Caco-2 (cell line): Measurements from ENCODE around the gene FBXL7. TPM values are rescaled to one million over a fixed set of nuclear protein-coding genes. Genes with fewer than 3 reads are reported as not detected.

Experiments used
- BruUV-seq: library from RNA; stranded (reverse); fragments of 400-500 nt; replicated peaks from 2 replicates; lab custom pipeline; 2021; lab: Mats Ljungman, UMichigan
- CTCF ChIA-PET: fragments of 300-600 bp; sonication (Branson Sonifier 250); formaldehyde crosslinking; loops from one replicate; lab custom pipeline; 2022; ENCODE audit warnings: antibody characterized with exemption; lab: Charles Lee
- POLR2A ChIA-PET: fragments of 300-600 bp; sonication (Branson Sonifier 250); formaldehyde crosslinking; loops from one replicate; lab custom pipeline; 2022; ENCODE audit warnings: antibody characterized with exemption; lab: Charles Lee
- DNase-seq, 2 experiments: peaks; one replicate each; pipeline versions ENCODE4 v3.0.0 to v3.0.0-alpha.2; 2020 to 2022
- H3K27me3 ChIP-seq: replicated peaks from 2 replicates; pipeline ENCODE4 v1.6.0; 2011; ENCODE audit warnings: low read length; ENCODE audit not compliant: control insufficient read depth, insufficient read depth
- H3K36me3 ChIP-seq: 2 replicates; pipeline ENCODE4 v1.5.1; 2011; ENCODE audit warnings: low read length; ENCODE audit not compliant: control insufficient read depth, insufficient read depth
- H3K4me1 ChIP-seq: fragments of 250-450 bp; sonication (Bioruptor Pico); 2 replicates; pipeline ENCODE4 v1.5.1; 2020; ENCODE audit warnings: mild to moderate bottlenecking
- H3K4me3 ChIP-seq: 2 replicates; pipeline ENCODE4 v1.5.1; 2011; ENCODE audit warnings: low read depth, mild to moderate bottlenecking, control low read depth, low read length
- H3K9me3 ChIP-seq: fragments of 250-450 bp; sonication (Bioruptor Pico); 2 replicates; pipeline ENCODE4 v1.5.1; 2020; ENCODE audit warnings: mild to moderate bottlenecking, moderate library complexity
- H3K27ac Mint-ChIP-seq: one replicate; pipeline ENCODE4 v1.8.0; 2022; ENCODE audit warnings: mixed read lengths; ENCODE audit not compliant: unreplicated experiment
- H3K27me3 Mint-ChIP-seq: one replicate; pipeline ENCODE4 v1.8.0; 2022; ENCODE audit warnings: mixed read lengths; ENCODE audit not compliant: insufficient read depth, unreplicated experiment
- H3K36me3 Mint-ChIP-seq: one replicate; pipeline ENCODE4 v1.8.0; 2022; ENCODE audit warnings: mild to moderate bottlenecking, mixed read lengths; ENCODE audit not compliant: insufficient read depth, unreplicated experiment
- H3K4me1 Mint-ChIP-seq: one replicate; pipeline ENCODE4 v1.8.0; 2022; ENCODE audit warnings: low read depth, mixed read lengths; ENCODE audit not compliant: unreplicated experiment
- H3K4me3 Mint-ChIP-seq: one replicate; pipeline ENCODE4 v1.8.0; 2022; ENCODE audit warnings: mild to moderate bottlenecking, moderate library complexity, mixed read lengths; ENCODE audit not compliant: unreplicated experiment
- H3K9me3 Mint-ChIP-seq: one replicate; pipeline ENCODE4 v1.8.0; 2022; ENCODE audit warnings: mixed read lengths; ENCODE audit not compliant: unreplicated experiment
- intact Hi-C: fragments of 100-400 bp; cut with micrococcal nuclease; formaldehyde crosslinking; loops from one replicate; pipeline ENCODE4 v1.10.0; 2022; ENCODE audit not compliant: unreplicated experiment
- total RNA-seq: library from RNA; stranded (reverse); gene quantifications from 2 replicates; pipeline ENCODE4 v1.2.3, GENCODE V29; 2022
- TF ChIP-seq, protein P1 (sequence below), 2 experiments: fragments of 200-600 bp in 1 of 2; IDR thresholded peaks; 1 replicate in 1 of 2; 2 replicates in 1 of 2; pipeline versions ENCODE4 v1.5.1 to v1.8.0; 2011 to 2022; ENCODE audit warnings: antibody characterized with exemption in 1 of 2, control low read depth in 1 of 2, inconsistent platforms in 1 of 2, low read depth in 1 of 2, low read length in 1 of 2, mild to moderate bottlenecking in 1 of 2, moderate library complexity in 1 of 2; ENCODE audit not compliant: insufficient read depth in 1 of 2, severe bottlenecking in 1 of 2, unreplicated experiment in 1 of 2

Gene FBXL7
- total RNA-seq, 1 experiment from 2014 or later: not detected

DNA sequence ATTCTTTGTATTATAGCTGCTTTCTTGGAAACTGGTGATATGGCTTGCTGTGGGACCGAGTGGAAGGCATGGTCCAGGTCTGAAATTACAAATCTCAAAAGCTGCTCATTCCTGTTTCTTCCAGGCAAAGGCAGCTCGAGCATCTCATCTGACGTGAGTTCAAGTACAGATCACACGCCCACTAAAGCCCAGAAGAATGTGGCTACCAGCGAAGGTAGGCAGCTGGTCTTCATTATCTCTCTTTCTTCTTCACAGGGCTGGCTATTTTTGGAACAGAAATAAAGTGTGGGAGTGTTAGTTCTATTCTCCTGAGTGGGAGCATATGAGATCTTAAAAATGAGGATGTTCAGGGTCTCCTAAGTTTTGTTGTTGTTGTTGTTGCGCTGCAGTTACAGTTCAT is 115.9 kb downstream of the FBXL7 start:
- POLR2A ChIA-PET: no interaction called here
- Histone ChIP-seq H3K27me3 (no peaks in the 10 kb centered on the region), H3K4me1 (no peaks in the 10 kb centered on the region), H3K4me3 (no peak overlapping the region), H3K9me3 (no peaks in the 10 kb centered on the region), H3K36me3 (no peaks in the 10 kb centered on the region)
- intact Hi-C loops: no loop called here
- Mint-ChIP-seq H3K27me3 (no peaks in the 10 kb centered on the region), H3K27ac (no peak overlapping the region), H3K9me3 (no peaks in the 10 kb centered on the region), H3K4me1 (no peaks in the 10 kb centered on the region), H3K36me3 (no peaks in the 10 kb centered on the region), H3K4me3 (no peak overlapping the region)
- no peak for DNase-seq
- BruUV-seq: no TSS peak
- CTCF ChIA-PET: no interaction called here
- TF ChIP-seq, protein P1, sequence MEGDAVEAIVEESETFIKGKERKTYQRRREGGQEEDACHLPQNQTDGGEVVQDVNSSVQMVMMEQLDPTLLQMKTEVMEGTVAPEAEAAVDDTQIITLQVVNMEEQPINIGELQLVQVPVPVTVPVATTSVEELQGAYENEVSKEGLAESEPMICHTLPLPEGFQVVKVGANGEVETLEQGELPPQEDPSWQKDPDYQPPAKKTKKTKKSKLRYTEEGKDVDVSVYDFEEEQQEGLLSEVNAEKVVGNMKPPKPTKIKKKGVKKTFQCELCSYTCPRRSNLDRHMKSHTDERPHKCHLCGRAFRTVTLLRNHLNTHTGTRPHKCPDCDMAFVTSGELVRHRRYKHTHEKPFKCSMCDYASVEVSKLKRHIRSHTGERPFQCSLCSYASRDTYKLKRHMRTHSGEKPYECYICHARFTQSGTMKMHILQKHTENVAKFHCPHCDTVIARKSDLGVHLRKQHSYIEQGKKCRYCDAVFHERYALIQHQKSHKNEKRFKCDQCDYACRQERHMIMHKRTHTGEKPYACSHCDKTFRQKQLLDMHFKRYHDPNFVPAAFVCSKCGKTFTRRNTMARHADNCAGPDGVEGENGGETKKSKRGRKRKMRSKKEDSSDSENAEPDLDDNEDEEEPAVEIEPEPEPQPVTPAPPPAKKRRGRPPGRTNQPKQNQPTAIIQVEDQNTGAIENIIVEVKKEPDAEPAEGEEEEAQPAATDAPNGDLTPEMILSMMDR (IDR thresholded peaks at IDR 0.05; ENCODE audit: insufficient read depth in 1 of 2, low read depth in 1 of 2, low read length in 1 of 2, severe bottlenecking in 1 of 2, unreplicated experiment in 1 of 2): no peak

DNA sequence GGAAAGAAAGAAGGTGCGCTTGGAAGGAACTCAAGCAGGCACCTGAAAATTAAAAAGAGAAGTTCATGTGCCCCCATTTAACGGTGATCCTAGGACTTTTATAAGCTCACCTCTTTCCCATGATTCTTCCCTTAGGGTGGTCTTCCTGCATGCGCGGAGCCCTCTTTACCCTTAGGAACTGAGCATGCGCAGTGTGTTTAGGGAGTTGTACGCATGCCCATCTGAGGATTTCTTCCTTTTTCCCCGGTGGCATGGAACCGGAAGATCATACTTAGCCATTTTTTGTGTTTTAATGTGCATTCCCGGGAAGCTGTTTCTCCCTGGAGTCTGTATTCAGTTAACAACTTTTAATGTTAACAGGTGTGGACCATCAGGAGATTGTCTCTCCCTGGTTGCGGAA is 119.0 kb downstream of the FBXL7 start:
- Histone ChIP-seq H3K9me3 (no peaks in the 10 kb centered on the region), H3K4me3 (no peak overlapping the region), H3K27me3 (no peaks in the 10 kb centered on the region), H3K4me1 (no peaks in the 10 kb centered on the region), H3K36me3 (no peaks in the 10 kb centered on the region)
- POLR2A ChIA-PET: no interaction called here
- CTCF ChIA-PET: no interaction called here
- no peak overlapping the region for H3K27ac Mint-ChIP-seq
- TF ChIP-seq, protein P1 (IDR thresholded peaks at IDR 0.05; ENCODE audit: insufficient read depth in 1 of 2, low read depth in 1 of 2, low read length in 1 of 2, severe bottlenecking in 1 of 2, unreplicated experiment in 1 of 2): no peak
- DNase-seq: no peak
- no peaks in the 10 kb centered on the region for H3K9me3 Mint-ChIP-seq
- no peaks in the 10 kb centered on the region for H3K27me3 Mint-ChIP-seq
- no peak overlapping the region for H3K4me3 Mint-ChIP-seq
- no peaks in the 10 kb centered on the region for H3K36me3 Mint-ChIP-seq
- no peaks in the 10 kb centered on the region for H3K4me1 Mint-ChIP-seq
- intact Hi-C loops: no loop called here
- BruUV-seq: no TSS peak

DNA sequence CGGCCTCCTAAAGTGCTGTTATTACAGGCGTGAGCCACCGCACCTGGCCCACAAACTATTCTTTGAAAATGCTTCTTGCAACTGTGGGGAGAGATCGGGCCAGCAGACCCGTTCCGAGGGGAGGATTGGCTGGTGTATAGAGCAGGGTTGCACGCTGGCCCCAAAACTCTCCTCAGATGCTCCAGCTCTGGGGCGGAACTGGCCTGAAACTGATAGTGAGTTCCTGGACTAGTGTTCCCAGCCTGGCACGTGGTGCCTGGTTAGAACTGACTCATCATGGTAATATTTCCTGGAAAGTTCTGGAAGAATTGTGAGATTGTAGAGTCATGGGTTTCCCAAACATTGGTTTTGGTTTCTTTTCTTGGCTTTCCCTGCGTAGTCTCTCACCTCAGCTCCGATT is 120.5 kb downstream of the FBXL7 start:
- H3K36me3 ChIP-seq: no peaks in the 10 kb centered on the region
- H3K36me3 Mint-ChIP-seq: no peaks in the 10 kb centered on the region
- H3K9me3 Mint-ChIP-seq: no peaks in the 10 kb centered on the region
- H3K4me1 Mint-ChIP-seq: no peaks in the 10 kb centered on the region
- H3K4me1 ChIP-seq: no peaks in the 10 kb centered on the region
- H3K27me3 ChIP-seq: no peaks in the 10 kb centered on the region
- no peak overlapping the region for H3K4me3 ChIP-seq
- no peak overlapping the region for H3K27ac Mint-ChIP-seq
- BruUV-seq: no TSS peak
- no peak overlapping the region for H3K4me3 Mint-ChIP-seq
- no peaks in the 10 kb centered on the region for H3K9me3 ChIP-seq
- POLR2A ChIA-PET: no interaction called here
- peaks cover 3% of the 10 kb centered on the region for H3K27me3 Mint-ChIP-seq
- CTCF ChIA-PET: no interaction called here
- TF ChIP-seq, protein P1 (IDR thresholded peaks at IDR 0.05; ENCODE audit: insufficient read depth in 1 of 2, low read depth in 1 of 2, low read length in 1 of 2, severe bottlenecking in 1 of 2, unreplicated experiment in 1 of 2): no peak
- intact Hi-C loops: no loop called here
- no peak for DNase-seq
